HG03565 (cell line): Measurements from ENCODE around the gene SYNPO2.
"Not testable (repeated sequence)": the region's sequence is repeated elsewhere in the genome, so short reads cannot be mapped to it uniquely, and the experiment has no call there.

Experiments
- ATAC-seq: cut with Tn5 transposase; IDR thresholded peaks from one replicate; pipeline ENCODE4 v1.9.1; 2021; ENCODE audit warnings: mild to moderate bottlenecking, moderate library complexity; ENCODE audit not compliant: unreplicated experiment

SYNPO2 gene

GRCh38 chr4:119053997-119054396 is 165.3 kb downstream of the SYNPO2 start:
- ATAC-seq = no peak

- ATAC-seq = no peak
Observed at GRCh38 chr4:119057417-119057816, 168.8 kb downstream of the SYNPO2 start.

- no peak for ATAC-seq
Observed at GRCh38 chr4:119059221-119059620, 170.6 kb downstream of the SYNPO2 start.

DNA sequence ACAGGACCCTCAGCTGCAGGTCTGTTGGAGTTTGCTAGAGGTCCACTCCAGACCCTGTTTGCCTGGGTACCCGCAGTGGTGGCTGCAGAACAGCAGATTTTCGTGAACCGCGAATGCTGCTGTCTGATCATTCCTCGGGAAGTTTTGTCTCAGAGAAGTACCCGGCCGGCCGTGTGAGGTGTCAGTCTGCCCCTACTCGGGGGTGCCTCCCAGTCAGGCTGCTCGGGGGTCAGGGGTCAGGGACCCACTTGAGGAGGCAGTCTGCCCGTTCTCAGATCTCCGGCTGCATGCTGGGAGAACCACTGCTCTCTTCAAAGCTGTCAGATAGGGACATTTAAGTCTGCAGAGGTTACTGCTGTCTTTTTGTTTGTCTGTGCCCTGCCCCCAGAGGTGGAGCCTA is 178.5 kb downstream of the SYNPO2 start:
- not testable (repeated sequence) for ATAC-seq

GRCh38 chr4:119067670-119068360 is 179.2 kb downstream of the SYNPO2 start:
- ATAC-seq = not testable (repeated sequence)

- ATAC-seq = no peak
Observed at GRCh38 chr4:119068529-119068962, 179.9 kb downstream of the SYNPO2 start.

DNA sequence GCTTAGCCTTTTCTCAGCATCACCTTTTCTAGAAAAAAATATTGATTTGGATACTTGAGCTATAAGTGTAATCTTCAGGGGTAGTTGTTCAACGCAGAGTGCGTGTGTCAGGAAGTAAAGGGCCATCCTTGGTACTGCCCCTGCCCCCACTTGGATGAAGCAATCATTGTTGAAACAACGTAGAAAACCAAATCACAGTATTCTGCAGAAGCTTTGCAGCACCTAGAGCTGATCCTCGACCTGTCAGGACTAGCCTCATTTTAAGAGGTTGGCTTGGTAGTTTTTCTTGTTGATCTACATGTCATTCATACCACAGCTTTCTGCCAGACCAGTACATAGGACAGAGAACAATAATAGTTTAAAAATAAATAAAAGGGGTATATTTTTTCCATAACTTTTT is 181.6 kb downstream of the SYNPO2 start:
- no peak for ATAC-seq

DNA sequence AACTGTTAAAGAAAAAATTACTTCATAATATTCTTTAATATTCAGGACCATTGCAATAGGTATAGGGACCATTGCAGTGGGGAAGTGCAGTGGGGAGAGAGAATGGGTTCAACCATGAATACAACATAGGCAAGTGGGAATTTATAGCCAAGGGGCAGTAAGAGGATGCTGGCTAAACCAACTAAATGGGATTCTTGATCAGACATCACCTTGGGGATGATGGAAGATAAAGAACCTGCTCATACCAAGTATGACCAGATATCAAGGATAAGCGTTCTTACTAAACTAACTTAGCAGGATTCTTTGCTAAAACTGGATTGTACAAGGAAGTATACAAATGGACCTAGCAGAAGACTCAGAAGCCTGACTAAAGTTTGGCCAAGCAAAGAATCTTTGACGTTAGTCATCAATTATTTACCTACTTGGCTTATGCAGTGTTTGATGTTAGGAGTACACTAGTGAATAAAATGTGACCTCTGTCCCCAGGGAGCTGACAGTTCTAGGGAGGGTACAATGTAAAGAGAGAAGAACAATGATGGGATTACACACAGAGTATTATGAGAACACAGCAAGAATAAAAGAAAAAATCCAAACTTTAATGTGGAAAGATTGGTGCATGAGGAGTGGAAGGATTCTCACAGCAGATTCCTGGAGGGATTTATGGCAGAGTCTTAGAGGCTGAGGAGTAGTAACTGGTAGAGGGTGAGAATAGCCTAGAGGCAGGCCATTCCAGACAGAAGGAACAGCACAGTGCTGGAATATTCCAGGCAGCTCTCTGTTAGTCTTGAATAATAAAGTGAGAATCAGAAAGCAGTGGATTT is 192.3 kb downstream of the SYNPO2 start:
- ATAC-seq = no peak

DNA sequence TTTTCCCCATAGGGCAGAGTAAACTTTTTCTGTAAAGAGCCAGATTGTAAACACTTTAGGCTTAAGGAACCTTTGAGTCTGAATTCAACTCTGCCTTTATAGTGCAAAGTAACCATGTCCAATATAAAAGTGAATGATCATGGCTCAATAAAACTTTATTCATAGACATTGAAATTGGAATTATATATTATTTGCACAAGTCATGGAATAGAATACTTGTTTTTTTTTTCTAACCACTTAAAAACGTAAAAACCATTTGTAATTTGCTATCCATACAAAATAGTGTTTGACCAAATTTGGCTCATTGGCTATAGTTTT is 192.8 kb downstream of the SYNPO2 start:
- ATAC-seq = no peak

GRCh38 chr4:119081943-119082342 is 193.3 kb downstream of the SYNPO2 start:
- no peak for ATAC-seq

GRCh38 chr4:119082661-119083060 is 194.0 kb downstream of the SYNPO2 start:
- ATAC-seq = no peak

DNA sequence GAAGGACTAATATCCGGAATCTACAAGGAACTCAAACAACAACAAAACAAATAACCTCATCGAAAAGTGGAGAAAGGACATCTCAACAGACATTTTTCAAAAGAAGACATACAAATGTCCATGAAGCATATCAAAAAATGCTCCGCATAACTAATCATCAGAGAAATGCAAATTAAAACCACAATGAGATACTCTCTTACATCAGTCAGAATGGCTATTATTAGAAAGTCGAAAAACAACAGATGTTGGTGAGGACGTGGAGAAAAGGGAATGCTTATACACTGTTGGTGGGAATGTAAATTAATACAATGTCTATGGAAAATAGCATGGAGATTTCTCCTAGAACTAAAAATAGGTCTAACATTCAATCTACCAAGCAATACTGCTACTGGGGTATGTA is 195.9 kb downstream of the SYNPO2 start:
- ATAC-seq = no peak

DNA sequence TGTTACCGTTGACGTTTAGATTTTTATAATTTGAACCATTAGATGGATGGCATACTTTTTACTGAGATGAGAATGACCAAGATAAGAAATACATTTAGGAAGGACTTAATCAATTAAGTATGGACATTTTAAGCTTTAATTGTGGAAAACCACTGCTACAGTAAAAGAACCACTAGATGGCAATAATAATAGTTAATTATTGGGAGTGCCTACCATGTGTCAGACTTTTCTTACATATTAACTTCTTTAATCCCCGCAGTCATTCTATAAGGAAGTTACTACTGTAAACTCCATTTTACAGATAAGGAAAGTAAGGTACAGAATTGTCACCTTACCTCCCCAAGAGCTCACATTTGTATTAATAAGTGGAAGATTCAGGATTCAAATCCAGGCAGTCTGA is 198.5 kb downstream of the SYNPO2 start:
- no peak for ATAC-seq

GRCh38 chr4:119087656-119088055 is 199.0 kb downstream of the SYNPO2 start:
- no peak for ATAC-seq

GRCh38 chr4:119093042-119093827 is 204.6 kb downstream of the SYNPO2 start:
- ATAC-seq = no peak

- peak; percentile 59 for ATAC-seq
Observed at GRCh38 chr4:119097282-119097900, 208.7 kb downstream of the SYNPO2 start.

- ATAC-seq = no peak
Observed at GRCh38 chr4:119098306-119098705, 209.7 kb downstream of the SYNPO2 start.

GRCh38 chr4:119099227-119099810 is 210.7 kb downstream of the SYNPO2 start:
- ATAC-seq = no peak

DNA sequence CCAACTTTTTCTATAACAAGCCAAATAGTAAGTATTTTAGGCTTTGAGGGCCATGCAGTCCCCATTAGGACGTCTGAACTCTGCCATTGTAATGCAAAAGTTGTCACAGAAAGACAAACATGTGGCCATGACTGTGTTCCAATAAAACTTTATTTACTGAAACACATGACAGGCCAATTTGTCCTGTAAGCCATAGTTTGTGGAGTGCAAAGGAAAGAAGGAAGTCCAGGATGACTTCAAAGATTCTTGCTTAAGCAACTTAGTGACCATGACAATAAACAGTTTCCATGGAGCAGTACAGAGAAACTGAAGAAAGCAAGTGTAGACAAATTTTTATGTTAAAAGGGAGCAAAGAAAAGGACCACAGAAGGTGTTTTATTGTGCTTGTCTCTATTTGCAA is 212.0 kb downstream of the SYNPO2 start:
- no peak for ATAC-seq

DNA sequence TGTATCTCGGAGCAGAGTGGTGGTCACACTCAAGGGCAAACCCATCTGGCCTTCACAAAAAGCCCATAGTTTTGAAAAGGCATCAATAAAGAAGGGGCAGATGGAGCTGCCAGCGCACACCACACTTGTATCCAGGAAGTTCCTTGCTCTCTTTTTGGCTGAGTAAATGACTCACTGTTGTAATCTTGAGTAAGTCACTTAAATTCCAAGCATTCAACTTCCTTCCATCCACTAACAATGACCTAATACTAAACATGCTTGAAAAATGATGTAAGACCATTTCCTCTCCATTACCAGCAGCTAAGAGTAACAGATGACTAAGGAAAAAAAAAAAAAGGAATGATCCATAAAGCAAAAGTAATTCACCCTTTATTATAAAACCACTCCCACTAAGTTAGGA is 214.6 kb downstream of the SYNPO2 start:
- no peak for ATAC-seq
